Esophagus muscularis mucosa (tissue), 3 donors: ENCODE measurements around the gene BBS9.

Experiments used
- CTCF ChIP-seq, 3 experiments: fragments of 200-600 bp in 2 of 3; fragments of 450-650 bp in 1 of 3; sonication (generic) in 2 of 3; IDR thresholded peaks; one replicate each; pipeline ENCODE4 v1.5.1; 2017 to 2019; ENCODE audit warnings: antibody characterized with exemption in 3 of 3, mild to moderate bottlenecking in 2 of 3, moderate library complexity in 1 of 3
- POLR2A ChIP-seq: fragments of 450-650 bp; IDR thresholded peaks from one replicate; pipeline ENCODE4 v1.6.1; 2017; ENCODE audit warnings: antibody characterized with exemption, moderate library complexity, mild to moderate bottlenecking, low read depth
- POLR2AphosphoS5 ChIP-seq, 2 donors: sonication (generic); formaldehyde crosslinking; IDR thresholded peaks; one replicate each; pipeline ENCODE4 v1.6.1; 2017; ENCODE audit warnings: antibody characterized with exemption in 2 of 2

GRCh38 chr7:33351709-33352108 is 222.3 kb downstream of the BBS9 start:
- TF ChIP-seq CTCF (IDR thresholded peaks at IDR 0.05), result no peak
- TF ChIP-seq POLR2A, result no peak
- no peak for TF ChIP-seq POLR2AphosphoS5 (IDR thresholded peaks at IDR 0.05)
